ENCODE measurements around the gene PACRG. TPM values are rescaled to one million over a fixed set of nuclear protein-coding genes. Genes with fewer than 3 reads are reported as not detected.

PACRG gene
- polyA plus RNA-seq, 1 of the 3 experiments (the other 2 are of a cell fraction), result 0.56 TPM

DNA sequence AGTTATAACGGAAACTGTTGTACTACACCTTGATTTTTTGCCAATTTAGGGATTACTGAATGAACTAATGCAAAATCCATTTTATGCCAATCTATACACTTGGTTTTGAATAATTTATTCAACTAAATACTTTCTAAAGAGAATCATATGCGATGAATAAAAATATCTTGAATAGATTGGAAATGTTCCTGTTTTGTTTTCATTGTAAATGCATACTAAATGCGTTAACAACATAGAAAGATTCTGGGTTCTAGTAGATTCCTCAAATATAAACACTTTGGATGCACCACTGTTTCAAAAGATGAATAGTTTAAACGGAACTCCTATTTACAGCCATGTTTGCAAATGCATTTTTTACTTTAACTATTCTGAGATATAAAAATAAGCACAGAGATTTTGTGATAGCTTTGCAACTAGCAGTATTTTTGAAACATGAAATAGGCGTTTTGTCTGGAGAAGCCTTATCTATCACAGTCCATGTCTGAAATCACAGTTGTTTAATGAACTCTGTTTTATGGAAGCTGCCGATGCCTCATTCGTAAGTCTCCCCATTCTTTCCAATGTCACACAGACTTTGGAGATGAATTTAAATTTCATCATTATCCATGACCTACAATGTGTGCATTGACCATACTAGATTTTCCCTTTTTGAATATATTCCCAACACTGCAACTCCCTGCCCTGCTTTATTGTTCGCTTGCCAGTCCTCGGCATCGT is 409.1 kb downstream of the PACRG start (continued):
- no peak for TF ChIP-seq MAX (IDR thresholded peaks at IDR 0.05; ENCODE audit: low read depth)
- no peak for TF ChIP-seq GATA2 (CRISPR knock-in tag; IDR thresholded peaks at IDR 0.05)
- TF ChIP-seq CTCF (IDR thresholded peaks at IDR 0.05), result no peak
- no peak for TF ChIP-seq FOXM1 (IDR thresholded peaks at IDR 0.05; ENCODE audit: low read depth)
- no peak for TF ChIP-seq NRF1 (IDR thresholded peaks at IDR 0.05; ENCODE audit: low read depth, low read length)

DNA sequence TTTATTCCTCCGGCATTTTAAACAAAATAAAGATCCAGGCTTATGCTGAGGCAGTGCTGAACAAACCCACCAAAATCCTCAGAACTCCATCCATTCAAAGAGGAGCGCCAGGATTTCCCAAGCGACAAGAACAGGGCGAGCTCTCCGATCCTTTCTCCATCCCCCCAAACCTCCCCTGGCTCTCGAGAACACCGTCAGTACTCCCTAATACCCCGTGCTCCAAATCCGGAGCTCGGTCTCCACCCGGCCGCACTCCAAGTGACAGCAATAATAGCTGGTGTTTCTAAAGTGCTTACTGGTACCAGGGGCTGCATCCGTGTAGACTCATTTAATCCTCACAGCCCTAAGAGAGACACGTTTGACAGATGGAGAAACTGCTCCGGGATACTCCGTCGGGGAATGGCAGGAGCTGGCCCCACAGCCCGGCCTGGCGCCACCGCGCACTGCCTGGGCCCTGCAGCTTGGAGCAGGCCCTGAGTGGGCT is 409.7 kb downstream of the PACRG start:
- Histone ChIP-seq H3K9me2 (no peaks in the 10 kb centered on the region), H3K36me3 (replicated peaks in 1 of 2; ENCODE audit: control insufficient read depth in 1 of 2, insufficient read depth in 2 of 2, low read length in 1 of 2) (no peaks in the 10 kb centered on the region), H3K9me3 (no peaks in the 10 kb centered on the region), H3K79me2 (ENCODE audit: insufficient read depth) (no peaks in the 10 kb centered on the region), H2AFZ (ENCODE audit: low read depth) (no peak overlapping the region), H3K4me1 (ENCODE audit: control insufficient read depth in 1 of 2, insufficient read depth in 2 of 2, low read depth in 1 of 2, low read length in 1 of 2) (no peaks in the 10 kb centered on the region), H3K9ac (no peak overlapping the region), H3K4me2 (no peak overlapping the region), H3K4me3 (ENCODE audit: low read depth in 2 of 2, low read length in 1 of 2) (no peak overlapping the region), H4K20me1 (ENCODE audit: insufficient read depth) (no peaks in the 10 kb centered on the region), H3F3A (replicated peaks; ENCODE audit: insufficient read depth) (no peaks in the 10 kb centered on the region), H3K27ac (ENCODE audit: low read depth in 2 of 2, low read length in 1 of 2) (no peak overlapping the region), H3K27me3 (ENCODE audit: insufficient read depth) (no peaks in the 10 kb centered on the region)
- WGBS (ENCODE audit: low lambda C conversion rate), result 83% methylated on average over 14 of the region's 21 CpGs
- POLR2A ChIA-PET, result no interaction called here
- TF ChIP-seq TAF1 (IDR thresholded peaks at IDR 0.05; ENCODE audit: borderline replicate concordance, low read depth, low read length) (no peak), SMC3 (IDR thresholded peaks at IDR 0.05; ENCODE audit: low read depth, low read length) (no peak), JUND (IDR thresholded peaks at IDR 0.05) (no peak), RXRA (IDR thresholded peaks at IDR 0.05; ENCODE audit: borderline replicate concordance, low read depth) (no peak), MXI1 (IDR thresholded peaks at IDR 0.05; ENCODE audit: low read depth, low read length) (no peak), CTCF (IDR thresholded peaks at IDR 0.05) (no peak), CHD2 (IDR thresholded peaks at IDR 0.05; ENCODE audit: low read length, partially characterized antibody) (no peak), MEF2A (IDR thresholded peaks at IDR 0.05; ENCODE audit: borderline replicate concordance, low read depth) (no peak), GABPA (IDR thresholded peaks at IDR 0.05; ENCODE audit: low read depth) (no peak), NFIC (IDR thresholded peaks at IDR 0.05; ENCODE audit: borderline replicate concordance) (no peak), PBX3 (IDR thresholded peaks at IDR 0.05) (no peak), TCF12 (IDR thresholded peaks at IDR 0.05) (no peak), GATA2 (CRISPR knock-in tag; IDR thresholded peaks at IDR 0.05) (no peak), RAD21 (IDR thresholded peaks at IDR 0.05; ENCODE audit: low read length) (no peak)
- TF ChIP-seq, protein P1, sequence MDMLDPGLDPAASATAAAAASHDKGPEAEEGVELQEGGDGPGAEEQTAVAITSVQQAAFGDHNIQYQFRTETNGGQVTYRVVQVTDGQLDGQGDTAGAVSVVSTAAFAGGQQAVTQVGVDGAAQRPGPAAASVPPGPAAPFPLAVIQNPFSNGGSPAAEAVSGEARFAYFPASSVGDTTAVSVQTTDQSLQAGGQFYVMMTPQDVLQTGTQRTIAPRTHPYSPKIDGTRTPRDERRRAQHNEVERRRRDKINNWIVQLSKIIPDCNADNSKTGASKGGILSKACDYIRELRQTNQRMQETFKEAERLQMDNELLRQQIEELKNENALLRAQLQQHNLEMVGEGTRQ (IDR thresholded peaks at IDR 0.05; ENCODE audit: borderline replicate concordance, low read depth, low read length), result no peak
- TF ChIP-seq, protein P2, sequence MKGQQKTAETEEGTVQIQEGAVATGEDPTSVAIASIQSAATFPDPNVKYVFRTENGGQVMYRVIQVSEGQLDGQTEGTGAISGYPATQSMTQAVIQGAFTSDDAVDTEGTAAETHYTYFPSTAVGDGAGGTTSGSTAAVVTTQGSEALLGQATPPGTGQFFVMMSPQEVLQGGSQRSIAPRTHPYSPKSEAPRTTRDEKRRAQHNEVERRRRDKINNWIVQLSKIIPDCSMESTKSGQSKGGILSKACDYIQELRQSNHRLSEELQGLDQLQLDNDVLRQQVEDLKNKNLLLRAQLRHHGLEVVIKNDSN (IDR thresholded peaks at IDR 0.05; ENCODE audit: borderline replicate concordance, low read depth), result no peak
- no peak for DNase-seq
- CTCF ChIA-PET, result no interaction called here
